Right lobe of liver (tissue), 4 donors: Measurements from ENCODE around the gene UEVLD.

Source experiments
- POLR2A ChIP-seq: fragments of 450-650 bp; IDR thresholded peaks from one replicate; pipeline ENCODE4 v1.6.1; 2017; ENCODE audit warnings: antibody characterized with exemption, mild to moderate bottlenecking
- TF ChIP-seq, protein P1 (sequence below), 4 donors: fragments of 200-600 bp in 3 of 4; fragments of 450-650 bp in 1 of 4; IDR thresholded peaks; one replicate each; pipeline versions ENCODE4 v1.5.1 to v1.8.0; 2016 to 2022; ENCODE audit warnings: antibody characterized with exemption in 4 of 4, mild to moderate bottlenecking in 2 of 4
- donor health status: DM: no; HTN: no; CAD: no.
- donor health status: DM: no; HTN: no; CAD: no.
- donor health status: DM: no; HTN: yes; CAD: no.

- TF ChIP-seq POLR2A, result no peak
- TF ChIP-seq, protein P1, sequence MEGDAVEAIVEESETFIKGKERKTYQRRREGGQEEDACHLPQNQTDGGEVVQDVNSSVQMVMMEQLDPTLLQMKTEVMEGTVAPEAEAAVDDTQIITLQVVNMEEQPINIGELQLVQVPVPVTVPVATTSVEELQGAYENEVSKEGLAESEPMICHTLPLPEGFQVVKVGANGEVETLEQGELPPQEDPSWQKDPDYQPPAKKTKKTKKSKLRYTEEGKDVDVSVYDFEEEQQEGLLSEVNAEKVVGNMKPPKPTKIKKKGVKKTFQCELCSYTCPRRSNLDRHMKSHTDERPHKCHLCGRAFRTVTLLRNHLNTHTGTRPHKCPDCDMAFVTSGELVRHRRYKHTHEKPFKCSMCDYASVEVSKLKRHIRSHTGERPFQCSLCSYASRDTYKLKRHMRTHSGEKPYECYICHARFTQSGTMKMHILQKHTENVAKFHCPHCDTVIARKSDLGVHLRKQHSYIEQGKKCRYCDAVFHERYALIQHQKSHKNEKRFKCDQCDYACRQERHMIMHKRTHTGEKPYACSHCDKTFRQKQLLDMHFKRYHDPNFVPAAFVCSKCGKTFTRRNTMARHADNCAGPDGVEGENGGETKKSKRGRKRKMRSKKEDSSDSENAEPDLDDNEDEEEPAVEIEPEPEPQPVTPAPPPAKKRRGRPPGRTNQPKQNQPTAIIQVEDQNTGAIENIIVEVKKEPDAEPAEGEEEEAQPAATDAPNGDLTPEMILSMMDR (IDR thresholded peaks at IDR 0.05), result no peak
These were observed 29.9 kb upstream of the UEVLD start for GRCh38 chr11:18618342-18619025.
